NOMO-1 (cell line): ENCODE results near the gene RAP1A.

Experiments
- DNase-seq, 2 experiments: peaks; one replicate each; lab custom pipeline; 2025; ENCODE audit not compliant: unreplicated experiment in 2 of 2; lab: John Stamatoyannopoulos, UW

RAP1A gene

DNA sequence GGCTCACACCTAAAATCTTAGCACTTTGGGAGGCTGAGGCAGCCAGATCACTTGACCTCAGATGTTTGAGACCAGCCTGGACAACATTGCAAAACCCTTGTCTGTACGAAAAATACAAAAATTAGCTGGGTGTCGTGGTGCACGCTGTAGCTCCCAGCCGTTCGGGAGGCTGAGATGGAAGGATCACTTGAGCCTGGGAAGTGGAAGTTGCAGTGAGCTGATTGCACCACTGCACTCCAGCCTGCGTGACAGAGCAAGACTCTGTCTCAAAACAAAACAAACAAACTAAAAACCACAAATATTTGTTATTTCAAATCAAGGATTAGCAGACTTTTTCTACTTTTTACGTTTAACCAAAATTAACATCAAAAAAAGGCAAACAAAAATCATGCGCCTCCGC is 88.3 kb downstream of the RAP1A start:
- DNase-seq, result no peak

- no peak for DNase-seq
Observed at GRCh38 chr1:111709986-111710385, 90.4 kb downstream of the RAP1A start.

DNA sequence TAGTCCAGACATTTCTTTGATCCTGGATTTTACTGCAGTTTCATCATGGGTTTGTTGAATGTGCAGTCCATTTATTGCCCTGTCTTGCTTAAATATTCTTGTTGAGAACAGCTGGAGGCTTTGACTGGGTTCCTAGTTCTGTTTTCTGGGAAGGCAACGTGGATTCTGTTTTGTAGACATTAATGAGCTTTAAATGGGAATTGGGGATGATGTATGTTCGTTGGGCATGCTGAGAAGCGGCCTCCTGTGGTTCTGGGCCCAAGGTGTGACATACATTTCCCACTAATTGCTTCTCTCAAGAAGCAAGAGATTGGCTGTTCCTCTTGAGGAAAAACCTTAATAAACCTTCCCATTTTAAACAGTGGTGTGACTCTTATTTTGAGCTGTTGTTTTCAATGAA is 96.7 kb downstream of the RAP1A start:
- no peak for DNase-seq

DNA sequence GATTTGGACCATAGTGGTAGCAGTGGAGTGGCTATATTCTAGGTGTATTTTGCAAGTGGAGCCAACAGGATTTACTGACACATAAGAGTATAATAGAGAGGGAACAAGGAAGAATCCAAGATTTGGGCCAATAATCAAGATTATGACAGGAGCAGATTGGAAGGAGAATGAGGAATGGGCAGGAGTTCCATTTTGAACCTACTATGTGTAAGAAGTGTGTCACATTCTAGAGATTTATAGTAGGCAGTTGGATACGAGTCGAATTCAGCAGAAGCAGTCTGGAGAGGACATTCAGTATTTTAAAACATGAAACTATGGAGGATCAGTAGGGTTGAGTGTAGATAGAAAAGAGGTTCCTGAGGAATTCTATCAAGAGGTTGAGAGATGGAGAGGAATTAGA is 97.9 kb downstream of the RAP1A start:
- no peak for DNase-seq

GRCh38 chr1:111719135-111719534 is 99.5 kb downstream of the RAP1A start:
- DNase-seq, result no peak

GRCh38 chr1:111719674-111720132 is 100.1 kb downstream of the RAP1A start:
- no peak for DNase-seq

- no peak for DNase-seq
Observed at GRCh38 chr1:111720274-111720976, 100.8 kb downstream of the RAP1A start.

DNA sequence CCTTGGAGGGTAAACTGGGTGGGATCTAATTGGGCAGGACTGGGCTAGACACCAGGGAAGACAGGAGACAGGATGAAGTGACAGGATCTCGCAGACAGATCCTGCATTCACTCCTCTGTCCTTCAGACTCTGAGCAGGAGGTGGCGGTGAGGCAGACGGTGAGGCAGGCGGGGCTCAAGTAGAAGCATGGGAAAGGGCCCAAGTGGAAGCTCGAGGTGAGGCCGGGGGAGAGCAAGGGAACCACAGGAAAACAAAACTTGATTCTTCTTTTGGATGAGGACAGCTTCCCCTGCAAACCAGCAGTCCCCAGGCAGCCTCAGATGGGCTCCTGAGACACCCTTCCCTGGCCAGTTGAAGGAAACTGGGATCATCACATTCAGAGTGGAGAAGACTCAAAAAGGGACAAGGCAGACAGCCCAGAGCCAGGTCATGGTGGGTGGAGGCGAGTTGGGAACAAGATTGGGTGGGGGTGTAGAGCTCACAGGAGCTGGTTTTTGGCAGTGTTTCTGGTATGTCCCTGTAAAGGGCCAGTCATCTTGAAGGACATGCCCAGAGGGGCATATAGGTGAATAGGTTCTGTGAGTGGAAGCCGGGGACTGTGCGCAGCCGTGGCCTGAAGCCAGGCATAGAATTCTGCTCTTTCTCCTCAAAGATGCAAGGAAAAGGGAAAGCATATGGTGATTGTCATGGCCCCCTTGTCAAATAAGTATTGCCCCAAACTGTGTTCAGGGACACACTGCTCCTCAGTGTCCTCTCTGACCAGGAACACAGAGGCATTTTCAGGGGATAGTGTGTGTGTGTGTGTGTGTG is 101.6 kb downstream of the RAP1A start:
- no peak for DNase-seq

DNA sequence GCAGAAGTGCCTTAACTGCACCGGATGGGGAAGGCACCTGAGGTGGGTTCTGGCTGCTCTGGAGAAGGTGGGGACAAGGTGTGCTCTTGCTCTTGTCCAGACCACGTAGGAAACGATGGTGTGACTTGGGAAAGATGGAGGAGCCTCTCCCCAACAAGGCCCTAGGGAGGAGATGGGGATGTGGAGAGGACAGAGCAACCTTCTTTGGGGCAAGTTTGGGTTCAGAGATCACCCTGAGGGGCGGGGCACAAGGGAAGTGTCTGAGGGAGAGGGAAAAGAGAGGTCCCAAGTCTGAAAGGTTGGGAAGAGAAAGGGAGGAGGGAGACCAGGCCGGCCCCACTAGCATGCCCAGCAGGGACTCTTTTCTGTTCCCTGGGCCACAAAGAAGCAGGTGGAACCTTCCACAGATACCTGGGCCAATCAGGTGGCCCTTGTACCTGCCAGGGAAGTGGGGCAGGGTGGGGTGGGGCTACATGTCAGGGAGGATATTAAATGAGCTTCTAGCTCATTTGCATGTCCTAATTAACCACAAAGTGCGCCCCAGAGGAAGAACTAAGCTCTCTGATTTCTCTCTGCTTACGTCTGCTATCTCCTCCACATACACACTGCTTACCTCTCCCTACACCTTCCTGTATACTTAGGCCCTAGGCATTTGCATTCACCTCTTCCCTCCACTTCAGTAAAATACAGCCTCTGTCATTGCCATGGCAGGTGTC is 103.7 kb downstream of the RAP1A start:
- no peak for DNase-seq

DNA sequence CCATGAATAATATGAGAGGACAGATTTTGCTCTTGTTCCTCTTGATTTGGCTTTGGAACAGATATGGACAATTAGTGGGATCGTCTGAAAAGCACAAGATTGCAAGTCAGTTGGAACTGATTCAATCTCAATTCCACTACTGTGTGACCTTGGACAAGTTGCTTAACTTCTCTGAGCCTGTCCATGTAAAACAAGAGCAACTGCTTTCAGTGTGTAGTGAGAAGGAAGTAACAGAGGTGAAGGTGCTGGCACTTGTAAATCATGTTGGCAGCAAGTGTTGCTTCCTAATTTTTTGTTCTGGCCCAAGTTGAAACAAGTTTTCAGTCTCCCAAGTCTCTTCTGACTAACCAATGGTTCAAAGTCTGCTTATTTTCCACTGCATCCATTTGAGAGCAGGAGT is 104.3 kb downstream of the RAP1A start:
- peak; percentile 7 to 19 for DNase-seq

DNA sequence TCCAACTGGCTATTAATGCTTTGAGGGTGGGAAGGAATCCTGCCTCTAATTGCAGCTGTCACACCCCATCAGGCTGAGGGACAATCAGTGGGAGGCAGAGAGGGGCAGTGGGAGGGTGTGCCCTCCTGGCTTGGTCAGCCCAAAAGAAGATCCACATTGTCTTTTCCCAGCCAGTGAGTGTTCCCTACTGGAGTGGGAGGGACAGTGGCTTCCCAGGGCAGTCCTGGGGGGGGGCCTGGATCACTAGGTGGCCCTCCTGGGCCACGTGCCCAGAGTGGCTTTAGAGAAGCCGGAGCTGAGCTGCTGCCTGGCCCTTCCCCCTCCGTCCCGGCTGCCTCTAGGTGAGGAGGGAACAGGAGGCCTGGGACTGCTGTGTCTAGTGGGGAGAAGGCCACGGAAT is 105.6 kb downstream of the RAP1A start:
- no peak for DNase-seq

- no peak for DNase-seq
Observed at GRCh38 chr1:111727056-111727455, 107.5 kb downstream of the RAP1A start.

DNA sequence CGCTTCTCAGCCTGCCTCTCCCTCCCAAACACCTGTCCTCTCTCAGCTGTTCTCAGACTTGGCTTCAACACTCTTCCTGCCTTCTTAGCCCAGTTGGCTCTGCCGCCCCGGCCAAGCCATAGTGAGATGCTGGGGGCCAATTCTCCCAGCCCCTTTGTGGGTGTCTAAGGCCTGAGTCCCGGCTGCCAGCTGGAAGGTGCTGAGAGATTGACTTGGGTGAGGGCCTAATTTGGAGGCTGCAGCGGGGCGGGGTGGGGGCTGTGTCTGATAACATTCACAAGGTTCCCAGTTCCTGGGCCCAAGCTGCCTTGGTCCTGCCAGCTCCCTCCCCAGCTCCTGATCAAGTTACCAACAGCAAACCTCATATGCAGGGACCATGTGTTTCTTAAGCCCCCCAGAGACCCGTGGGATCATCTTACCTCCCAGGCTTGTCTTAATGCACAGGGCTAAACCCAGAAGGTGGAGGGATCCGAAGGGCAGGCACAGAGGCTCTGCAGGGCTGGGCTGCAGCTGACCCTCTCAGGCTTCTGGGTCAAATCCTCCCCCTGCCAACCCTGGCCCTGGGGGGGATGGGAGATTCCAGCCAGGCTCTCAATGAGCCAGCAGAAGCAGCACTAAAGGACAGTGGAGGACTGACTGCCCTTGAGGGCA is 109.8 kb downstream of the RAP1A start:
- DNase-seq, result no peak

GRCh38 chr1:111729946-111730681 is 110.5 kb downstream of the RAP1A start:
- DNase-seq, result no peak

DNA sequence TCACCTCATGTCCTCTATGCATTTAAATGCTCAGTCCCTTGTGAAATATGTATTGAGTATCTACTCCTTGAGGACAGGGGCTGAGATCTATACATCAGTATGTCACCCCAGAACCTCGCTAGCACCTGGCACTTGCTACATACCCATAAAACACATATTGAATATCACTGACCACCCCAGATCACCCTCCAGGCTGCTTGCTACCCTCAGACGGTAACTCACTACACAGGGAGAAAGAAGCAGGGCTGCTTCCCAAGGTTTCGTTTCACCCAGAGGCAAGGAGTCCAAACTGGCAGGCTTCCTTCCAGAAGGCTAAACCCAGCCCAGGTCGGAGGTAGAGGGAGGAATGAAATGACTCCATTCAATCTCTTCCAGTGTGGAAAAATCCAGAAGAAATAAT is 111.1 kb downstream of the RAP1A start:
- no peak for DNase-seq

DNA sequence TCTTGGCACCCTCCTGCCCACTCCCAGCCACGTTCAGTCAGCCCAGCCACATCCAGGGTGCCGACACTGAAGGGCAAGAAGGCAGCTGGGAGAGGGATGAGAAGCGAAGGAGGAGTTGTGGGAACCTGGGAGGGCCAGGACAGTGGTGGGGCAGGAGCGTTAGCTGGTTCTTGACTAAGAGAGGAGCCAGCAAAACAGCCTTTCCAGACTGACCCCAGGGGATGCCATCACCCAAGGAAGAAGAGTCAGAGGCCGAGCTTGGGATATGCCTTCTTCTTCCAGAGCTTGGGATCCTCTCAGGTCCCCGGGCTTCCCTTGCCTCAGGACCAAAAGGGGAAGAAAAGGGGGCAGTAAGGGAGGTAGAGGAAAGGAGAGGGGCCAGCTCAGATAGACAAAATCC is 112.4 kb downstream of the RAP1A start:
- DNase-seq, result no peak

- DNase-seq, result no peak
Observed at GRCh38 chr1:111732718-111733117, 113.1 kb downstream of the RAP1A start.

DNA sequence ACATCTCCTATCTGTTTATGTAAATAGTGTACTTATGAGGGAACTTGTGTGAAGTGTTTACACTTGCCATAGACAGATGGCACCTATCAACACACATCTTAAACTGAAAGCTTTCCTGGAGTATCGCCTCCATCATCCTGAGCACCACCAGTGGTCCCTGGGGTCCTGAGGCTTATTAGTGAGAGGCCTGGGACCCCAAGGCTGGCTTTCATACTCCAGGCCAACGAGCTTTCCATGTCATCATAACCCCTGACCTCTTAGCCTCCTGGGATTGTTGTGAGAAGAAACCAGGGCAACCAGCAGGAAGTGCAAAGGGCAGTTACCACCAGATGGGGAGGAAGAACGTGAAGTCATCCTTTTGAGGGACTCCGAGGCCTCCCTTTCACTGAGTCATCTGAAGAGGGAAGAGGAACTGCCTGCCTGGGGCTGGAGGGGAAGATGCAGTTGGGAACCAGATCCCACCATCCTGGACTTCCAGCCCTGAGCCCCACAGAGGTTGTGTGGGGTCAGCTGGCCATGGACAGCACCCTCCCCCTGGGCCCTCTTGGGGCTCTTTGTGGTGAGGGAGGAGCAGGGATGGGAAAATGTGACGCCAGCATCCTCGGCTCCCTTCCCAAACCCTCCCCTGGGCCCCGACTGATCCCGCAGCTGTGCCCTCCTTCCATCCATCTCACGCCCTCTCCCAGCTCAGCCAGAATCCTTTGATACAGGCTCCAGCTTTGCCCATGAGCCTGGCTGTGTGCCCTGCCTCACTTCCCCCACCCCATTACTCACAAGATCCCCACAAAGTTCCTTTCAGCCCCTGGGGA is 113.8 kb downstream of the RAP1A start:
- peak; percentile 79 to 93 for DNase-seq

- DNase-seq, result peak; percentile 51 to 71
Observed at GRCh38 chr1:111733992-111734341, 114.4 kb downstream of the RAP1A start.

GRCh38 chr1:111734426-111734825 is 114.8 kb downstream of the RAP1A start:
- no peak for DNase-seq
